H9 (cell line): ENCODE results near the gene KLHL14. TPM values are rescaled to one million over a fixed set of nuclear protein-coding genes. Genes with fewer than 3 reads are reported as not detected.

Experiments
- DNase-seq: peaks from one replicate; pipeline ENCODE4 v3.0.0-alpha.2; 2017
- H2AFZ ChIP-seq: one replicate; pipeline ENCODE4 v1.6.1; 2013; ENCODE audit warnings: mild to moderate bottlenecking, low read length, control low read depth, moderate library complexity
- H2AK5ac ChIP-seq: 2 replicates; pipeline ENCODE4 v1.6.1; 2013; ENCODE audit warnings: low read length, control low read depth, mixed read lengths; ENCODE audit not compliant: insufficient read length
- H2BK120ac ChIP-seq: one replicate; pipeline ENCODE4 v1.6.1; 2013; ENCODE audit warnings: low read depth, mild to moderate bottlenecking, low read length, control low read depth, inconsistent platforms; ENCODE audit not compliant: poor library complexity, severe bottlenecking
- H2BK12ac ChIP-seq: 2 replicates; pipeline ENCODE4 v1.6.1; 2013; ENCODE audit warnings: low read length, control low read depth, mixed read lengths, low read depth; ENCODE audit not compliant: insufficient read length
- H2BK15ac ChIP-seq: 2 replicates; pipeline ENCODE4 v1.6.1; 2013; ENCODE audit warnings: low read depth, low read length, control low read depth
- H2BK20ac ChIP-seq: one replicate; pipeline ENCODE4 v1.6.1; 2013; ENCODE audit warnings: low read depth, mild to moderate bottlenecking, low read length, control low read depth, inconsistent platforms; ENCODE audit not compliant: poor library complexity, severe bottlenecking
- H2BK5ac ChIP-seq: 2 replicates; pipeline ENCODE4 v1.6.1; 2013; ENCODE audit warnings: low read length, control low read depth, mixed read lengths; ENCODE audit not compliant: insufficient read length
- H3K14ac ChIP-seq: 2 replicates; pipeline ENCODE4 v1.6.1; 2013; ENCODE audit warnings: low read length, control low read depth; ENCODE audit not compliant: insufficient read depth
- H3K18ac ChIP-seq: 2 replicates; pipeline ENCODE4 v1.6.1; 2013; ENCODE audit warnings: low read depth, mild to moderate bottlenecking, mixed read lengths, low read length, control low read depth; ENCODE audit not compliant: insufficient read length
- H3K23ac ChIP-seq: 2 replicates; pipeline ENCODE4 v1.6.1; 2013; ENCODE audit warnings: low read length, control low read depth, mixed read lengths, low read depth; ENCODE audit not compliant: insufficient read length
- H3K23me2 ChIP-seq: 2 replicates; pipeline ENCODE4 v1.6.1; 2013; ENCODE audit warnings: low read depth, mild to moderate bottlenecking, mixed read lengths, low read length, control low read depth; ENCODE audit not compliant: insufficient read length, poor library complexity, severe bottlenecking
- H3K27ac ChIP-seq: 2 replicates; pipeline ENCODE4 v1.5.1; 2013; ENCODE audit warnings: low read length, control low read depth, mixed read lengths, low read depth; ENCODE audit not compliant: insufficient read length
- H3K27me3 ChIP-seq: 2 replicates; pipeline ENCODE4 v1.6.1; 2013; ENCODE audit warnings: low read length, control low read depth, inconsistent platforms; ENCODE audit not compliant: insufficient read depth
- H3K4ac ChIP-seq: 2 replicates; pipeline ENCODE4 v1.6.1; 2013; ENCODE audit warnings: low read depth, mild to moderate bottlenecking, control low read depth, inconsistent platforms, low read length, moderate library complexity
- H3K4me1 ChIP-seq: 2 replicates; pipeline ENCODE4 v1.6.1; 2013; ENCODE audit warnings: low read length, control low read depth, inconsistent platforms; ENCODE audit not compliant: insufficient read depth
- H3K4me2 ChIP-seq: 2 replicates; pipeline ENCODE4 v1.6.1; 2013; ENCODE audit warnings: low read length, control low read depth, mixed read lengths; ENCODE audit not compliant: insufficient read length, insufficient read depth
- H3K56ac ChIP-seq: 2 replicates; pipeline ENCODE4 v1.6.1; 2013; ENCODE audit warnings: low read depth, mild to moderate bottlenecking, mixed read lengths, low read length, control low read depth; ENCODE audit not compliant: insufficient read length
- H3K79me1 ChIP-seq: 2 replicates; pipeline ENCODE4 v1.6.1; 2013; ENCODE audit warnings: low read depth, mild to moderate bottlenecking, moderate library complexity, low read length, control low read depth, inconsistent platforms; ENCODE audit not compliant: insufficient read depth, poor library complexity, severe bottlenecking
- H3K79me2 ChIP-seq: 2 replicates; pipeline ENCODE4 v1.6.1; 2013; ENCODE audit warnings: low read length, control low read depth, inconsistent platforms; ENCODE audit not compliant: insufficient read depth
- H3K9ac ChIP-seq: 2 replicates; pipeline ENCODE4 v1.6.1; 2013; ENCODE audit warnings: low read length, control low read depth, mixed read lengths; ENCODE audit not compliant: insufficient read length; ENCODE audit errors: extremely low read depth
- H3K9me3 ChIP-seq: one replicate; pipeline ENCODE4 v1.6.1; 2013; ENCODE audit warnings: low read depth, low read length, inconsistent platforms; ENCODE audit not compliant: control insufficient read depth
- H3T11ph ChIP-seq: one replicate; pipeline ENCODE4 v1.6.1; 2013; ENCODE audit warnings: mild to moderate bottlenecking, low read length, control low read depth, inconsistent platforms
- H4K20me1 ChIP-seq: one replicate; pipeline ENCODE4 v1.6.1; 2013; ENCODE audit not compliant: control insufficient read depth, insufficient read length, insufficient read depth
- H4K5ac ChIP-seq: 2 replicates; pipeline ENCODE4 v1.6.1; 2013; ENCODE audit warnings: low read depth, mild to moderate bottlenecking, mixed read lengths, low read length, control low read depth; ENCODE audit not compliant: insufficient read length
- H4K8ac ChIP-seq: replicated peaks from 2 replicates; pipeline ENCODE4 v1.6.1; 2013; ENCODE audit warnings: low read length, control low read depth, mixed read lengths, low read depth; ENCODE audit not compliant: insufficient read length
- H4K91ac ChIP-seq: 2 replicates; pipeline ENCODE4 v1.6.1; 2013; ENCODE audit warnings: low read depth, mild to moderate bottlenecking, moderate library complexity, mixed read lengths, low read length, control low read depth; ENCODE audit not compliant: insufficient read length
- H3K27ac Mint-ChIP-seq, 3 experiments: 2 replicates in 2 of 3; 3 replicates in 1 of 3; pipeline ENCODE4 v1.8.0; 2020 to 2021; ENCODE audit warnings: mixed read lengths in 3 of 3, mild to moderate bottlenecking in 1 of 3, moderate library complexity in 1 of 3
- H3K27me3 Mint-ChIP-seq: 2 replicates; pipeline ENCODE4 v1.8.0; 2021; ENCODE audit warnings: low read depth, mild to moderate bottlenecking, moderate library complexity, mixed read lengths
- H3K36me3 Mint-ChIP-seq, 3 experiments: 2 replicates in 2 of 3; 3 replicates in 1 of 3; pipeline ENCODE4 v1.8.0; 2020 to 2021; ENCODE audit warnings: low read depth in 3 of 3, mixed read lengths in 3 of 3; ENCODE audit not compliant: insufficient read depth in 1 of 3
- H3K4me1 Mint-ChIP-seq, 2 experiments: 2 replicates each; pipeline ENCODE4 v1.8.0; 2020; ENCODE audit warnings: mixed read lengths in 2 of 2
- H3K4me3 Mint-ChIP-seq, 2 experiments: 2 replicates in 1 of 2; 3 replicates in 1 of 2; pipeline ENCODE4 v1.8.0; 2020 to 2021; ENCODE audit warnings: mild to moderate bottlenecking in 2 of 2, mixed read lengths in 2 of 2, moderate library complexity in 1 of 2
- H3K9me3 Mint-ChIP-seq, 2 experiments: 2 replicates in 1 of 2; 3 replicates in 1 of 2; pipeline ENCODE4 v1.8.0; 2020; ENCODE audit warnings: mild to moderate bottlenecking in 2 of 2, mixed read lengths in 2 of 2, moderate library complexity in 1 of 2
- CTCF ChIP-seq: fragments of 200-600 bp; sonication (generic); conservative IDR thresholded peaks from 3 replicates; pipeline ENCODE4 v1.8.0; 2021; ENCODE audit warnings: antibody characterized with exemption, mild to moderate bottlenecking
- WGBS: extraction: QIAGEN DNeasy Blood & Tissue Kit; methylation state at CpG from one replicate; pipeline ENCODE4 v1.1.7; 2013; ENCODE audit warnings: missing lambda C conversion rate, low lambda C conversion rate, mixed read lengths; ENCODE audit not compliant: insufficient read length; ENCODE audit errors: extremely low coverage; 5-methylcytosine and 5-hydroxymethylcytosine counted together
- total RNA-seq: library from RNA; stranded (reverse); gene quantifications from 2 replicates; pipeline ENCODE4 v1.2.1, GENCODE V29; 2021

The KLHL14 gene
- total RNA-seq, 1 experiment from 2014 or later, result 1.0 TPM

GRCh38 chr18:32711862-32712261, 61.0 kb downstream of the KLHL14 start:
- DNase-seq, result no peak
- WGBS, result no CpG with 5 or more reads among the region's 2 CpGs

More at GRCh38 chr18:32711862-32712261, 61.0 kb downstream of the KLHL14 start:
- Histone ChIP-seq H3K56ac (no peak overlapping the region), H2AK5ac (no peak overlapping the region), H3K27me3 (no peaks in the 10 kb centered on the region), H2BK5ac (no peak overlapping the region), H3K4ac (no peak overlapping the region), H3T11ph (no peak overlapping the region), H3K79me1 (no peaks in the 10 kb centered on the region), H2BK20ac (no peak overlapping the region), H2AFZ (no peak overlapping the region), H4K8ac (no peak overlapping the region), H2BK15ac (no peak overlapping the region), H3K4me1 (no peaks in the 10 kb centered on the region), H2BK120ac (no peak overlapping the region), H4K5ac (no peak overlapping the region), H3K23ac (no peak overlapping the region), H3K9me3 (no peaks in the 10 kb centered on the region), H2BK12ac (no peak overlapping the region), H4K91ac (no peak overlapping the region), H3K23me2 (no peaks in the 10 kb centered on the region), H3K18ac (no peak overlapping the region), H3K9ac (no peak overlapping the region), H3K27ac (no peak overlapping the region), H3K14ac (no peak overlapping the region), H4K20me1 (no peaks in the 10 kb centered on the region), H3K79me2 (no peaks in the 10 kb centered on the region), H3K4me2 (no peak overlapping the region)
- H3K36me3 Mint-ChIP-seq, result no peaks in the 10 kb centered on the region
- H3K4me1 Mint-ChIP-seq, result no peaks in the 10 kb centered on the region; a peak in 1 of 4 replicates
- no peaks in the 10 kb centered on the region for H3K27me3 Mint-ChIP-seq
- no peaks in the 10 kb centered on the region for H3K9me3 Mint-ChIP-seq
- H3K27ac Mint-ChIP-seq, result no peak overlapping the region
- TF ChIP-seq CTCF, result no peak
- no peak overlapping the region for H3K4me3 Mint-ChIP-seq
